GM23338 (cell line): ENCODE measurements around the gene PIGB. TPM values are rescaled to one million over a fixed set of nuclear protein-coding genes. Genes with fewer than 3 reads are reported as not detected.

Source experiments
- ATAC-seq: fragments of 200-7000 bp; cut with Tn5 transposase; 3 replicates; pipeline ENCODE4 v1.9.1; 2020
- DNase-seq: peaks from one replicate; pipeline ENCODE4 v3.0.0-alpha.2; 2015; ENCODE audit warnings: low spot score
- H2AFZ ChIP-seq: fragments of 200-600 bp; sonication (generic); 2 replicates; pipeline ENCODE4 v1.8.0; 2016; ENCODE audit warnings: antibody characterized with exemption, mild to moderate bottlenecking, moderate library complexity
- H3F3A ChIP-seq: fragments of 200-600 bp; sonication (generic); replicated peaks from 2 replicates; pipeline ENCODE4 v1.8.0; 2017; ENCODE audit warnings: antibody characterized with exemption, mixed run types, low read depth
- H3K27ac ChIP-seq: fragments of 200-600 bp; sonication (generic); 2 replicates; pipeline ENCODE4 v1.6.1; 2016; ENCODE audit warnings: low read depth
- H3K27me3 ChIP-seq: fragments of 200-600 bp; sonication (generic); 2 replicates; pipeline ENCODE4 v1.8.0; 2016; ENCODE audit warnings: mild to moderate bottlenecking, mixed run types, moderate library complexity; ENCODE audit not compliant: insufficient read depth
- H3K36me3 ChIP-seq: fragments of 200-600 bp; sonication (generic); 2 replicates; pipeline ENCODE4 v1.8.0; 2016; ENCODE audit warnings: mild to moderate bottlenecking; ENCODE audit not compliant: insufficient read depth
- H3K4me1 ChIP-seq: fragments of 200-600 bp; sonication (generic); 2 replicates; pipeline ENCODE4 v1.8.0; 2016; ENCODE audit warnings: mild to moderate bottlenecking, moderate library complexity; ENCODE audit not compliant: insufficient read depth
- H3K4me2 ChIP-seq: fragments of 200-600 bp; sonication (generic); 2 replicates; pipeline ENCODE4 v1.7.1; 2017; ENCODE audit warnings: mixed run types
- H3K4me3 ChIP-seq: fragments of 200-600 bp; sonication (generic); 2 replicates; pipeline ENCODE4 v1.6.1; 2016; ENCODE audit warnings: mixed run types
- H3K79me2 ChIP-seq: fragments of 200-600 bp; sonication (generic); replicated peaks from 2 replicates; pipeline ENCODE4 v1.8.0; 2017; ENCODE audit warnings: mild to moderate bottlenecking; ENCODE audit not compliant: insufficient read depth
- H3K9me2 ChIP-seq: fragments of 200-600 bp; sonication (generic); 2 replicates; pipeline ENCODE4 v1.8.0; 2017; ENCODE audit not compliant: insufficient read depth
- H4K20me1 ChIP-seq: fragments of 200-600 bp; sonication (generic); replicated peaks from 2 replicates; pipeline ENCODE4 v1.8.0; 2017; ENCODE audit warnings: mild to moderate bottlenecking; ENCODE audit not compliant: insufficient read depth
- H3K27ac Mint-ChIP-seq: 2 replicates; pipeline ENCODE4 v1.8.0; 2020; ENCODE audit warnings: inconsistent platforms, mild to moderate bottlenecking, moderate library complexity, mixed read lengths
- H3K27me3 Mint-ChIP-seq: 3 replicates; pipeline ENCODE4 v1.8.0; 2022; ENCODE audit warnings: low read depth, mild to moderate bottlenecking, moderate library complexity, mixed read lengths, inconsistent platforms; ENCODE audit not compliant: insufficient read depth, poor library complexity
- H3K36me3 Mint-ChIP-seq: 3 replicates; pipeline ENCODE4 v1.8.0; 2021; ENCODE audit warnings: low read depth, mild to moderate bottlenecking, inconsistent platforms, moderate library complexity, mixed read lengths
- H3K4me1 Mint-ChIP-seq: 3 replicates; pipeline ENCODE4 v1.8.0; 2020; ENCODE audit warnings: mild to moderate bottlenecking, inconsistent platforms, mixed read lengths
- H3K4me3 Mint-ChIP-seq: 3 replicates; pipeline ENCODE4 v1.8.0; 2021; ENCODE audit warnings: moderate library complexity, mild to moderate bottlenecking, inconsistent platforms, mixed read lengths
- H3K9me3 Mint-ChIP-seq: 3 replicates; pipeline ENCODE4 v1.8.0; 2020; ENCODE audit warnings: moderate library complexity, mild to moderate bottlenecking, inconsistent platforms, mixed read lengths
- CREB1 ChIP-seq: fragments of 250-450 bp; sonication (Bioruptor Pico); IDR thresholded peaks from 2 replicates; pipeline ENCODE4 v1.5.0; 2020; ENCODE audit warnings: low read depth, mild to moderate bottlenecking, moderate library complexity
- JUNB ChIP-seq: IDR thresholded peaks from one replicate; pipeline ENCODE4 v1.6.1; 2016; ENCODE audit warnings: antibody characterized with exemption; ENCODE audit not compliant: unreplicated experiment
- NANOG ChIP-seq: IDR thresholded peaks from 2 replicates; pipeline ENCODE4 v1.6.1; 2016; ENCODE audit warnings: antibody characterized with exemption, borderline replicate concordance
- POLR2AphosphoS5 ChIP-seq: IDR thresholded peaks from 2 replicates; pipeline ENCODE4 v1.6.1; 2016; ENCODE audit warnings: antibody characterized with exemption, low read depth
- STAT1 ChIP-seq: IDR thresholded peaks from one replicate; pipeline ENCODE4 v1.6.1; 2016; ENCODE audit warnings: antibody characterized with exemption; ENCODE audit not compliant: unreplicated experiment
- ZNF114 ChIP-seq: fragments of 250-450 bp; sonication (Bioruptor Pico); IDR thresholded peaks from 2 replicates; pipeline ENCODE4 v1.5.0; 2020; ENCODE audit warnings: mild to moderate bottlenecking, moderate library complexity
- ZNF331 ChIP-seq: fragments of 250-450 bp; sonication (Bioruptor Pico); IDR thresholded peaks from 2 replicates; pipeline ENCODE4 v1.5.0; 2020; ENCODE audit warnings: low read depth, mild to moderate bottlenecking, moderate library complexity
- polyA plus RNA-seq: library from polyadenylated mRNA; unstranded; fragments of >200 nt; fragmentation: Nextera tagmentation; extraction: Ambion mirVana; gene quantifications from 2 replicates; pipeline ENCODE4 v1.2.1, GENCODE V29; 2016
- total RNA-seq: library from RNA; depleted of rRNA; stranded (reverse); fragments of >200 nt; shearing (Covaris generic); gene quantifications from 2 replicates; pipeline ENCODE4 v1.2.3, GENCODE V29; 2014
- TF ChIP-seq, protein P1 (sequence below): fragments of 250-450 bp; sonication (Bioruptor Pico); IDR thresholded peaks from 2 replicates; pipeline ENCODE4 v1.5.0; 2020; ENCODE audit warnings: mild to moderate bottlenecking, moderate library complexity
- TF ChIP-seq, protein P2 (sequence below), 2 experiments: fragments of 200-600 bp in 1 of 2; sonication (generic) in 1 of 2; conservative IDR thresholded peaks; 2 replicates each; pipeline versions ENCODE4 v1.5.1 to v1.6.1; 2016 to 2017; ENCODE audit warnings: antibody characterized with exemption in 2 of 2, low read depth in 2 of 2, mild to moderate bottlenecking in 2 of 2, moderate library complexity in 1 of 2
- TF ChIP-seq, protein P3 (sequence below): IDR thresholded peaks from one replicate; pipeline ENCODE4 v1.6.1; 2018; ENCODE audit warnings: antibody characterized with exemption; ENCODE audit not compliant: unreplicated experiment

Gene PIGB
- total and polyA plus RNA-seq, 2 experiments from 2014 or later, result 6.1 to 9.0 TPM

DNA sequence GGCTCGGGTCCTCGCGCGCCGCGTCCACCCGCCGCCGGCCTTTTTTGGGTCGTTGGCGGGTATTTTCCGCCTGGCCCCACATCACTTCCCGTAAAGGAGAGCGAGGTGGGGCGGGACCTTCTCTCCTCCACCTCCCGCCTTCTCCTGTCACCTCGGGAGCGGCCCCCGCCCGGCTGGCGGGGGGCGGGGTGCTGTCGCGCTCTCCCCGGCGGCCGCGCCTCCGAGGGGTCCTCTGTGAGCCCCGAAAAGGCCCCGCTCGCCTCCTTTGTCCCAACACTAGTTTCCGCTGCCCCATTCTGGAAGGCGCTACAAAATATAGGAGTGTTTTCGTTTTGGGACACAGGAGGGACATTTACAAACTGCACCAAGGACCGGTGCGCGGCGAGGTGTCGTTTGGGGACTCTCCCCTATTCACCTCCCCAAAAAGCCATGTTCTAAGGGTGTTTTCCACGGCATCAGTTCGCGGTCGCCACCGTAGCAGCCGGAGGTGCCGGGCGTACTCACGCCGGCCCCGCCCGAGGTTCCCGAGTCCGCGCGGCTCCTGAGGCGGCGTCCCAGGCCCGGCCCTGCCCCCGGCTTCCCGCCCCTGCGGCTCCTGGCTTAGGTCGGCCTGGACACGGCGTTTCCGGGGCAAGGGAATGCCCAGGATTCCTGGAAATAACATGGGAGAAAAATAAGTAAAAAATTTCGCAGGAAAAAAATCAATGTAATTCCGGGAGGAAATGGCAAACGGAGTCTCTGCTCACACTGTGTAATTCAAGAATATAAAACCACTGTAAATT lies 29.1 kb upstream of the PIGB start, which contains the start of gene RAB27A:
Gene RAB27A (minus strand): TSS at position 68 of the 782 bp plus-strand sequence. CDS start 54,879 bp downstream, outside the sequence.
- H3K4me3 Mint-ChIP-seq, result peak within 1 kb of the TSS; percentile 79
- no peaks in the 10 kb centered on the region for H3F3A ChIP-seq
- H3K27me3 ChIP-seq, result peaks cover 11% of the 10 kb centered on the region
- H3K9me3 Mint-ChIP-seq, result no peaks in the 10 kb centered on the region
- no peaks in the 10 kb centered on the region for H4K20me1 ChIP-seq
- no peaks in the 10 kb centered on the region for H3K36me3 ChIP-seq
- peak; percentile 88 for DNase-seq
- peak within 1 kb of the TSS; percentile 73 for H3K4me2 ChIP-seq
- H3K4me1 Mint-ChIP-seq, result peaks cover 6% of the 10 kb centered on the region; the same call in 1 of the 3 replicates
- peaks cover 6% of the 10 kb centered on the region for H3K4me1 ChIP-seq
- no peak within 1 kb of the TSS for H3K27ac ChIP-seq
- H3K27me3 Mint-ChIP-seq, result peaks cover 8% of the 10 kb centered on the region
- peak within 1 kb of the TSS; percentile 100 for H2AFZ ChIP-seq
- no peak within 1 kb of the TSS for H3K27ac Mint-ChIP-seq
- H3K36me3 Mint-ChIP-seq, result no peaks in the 10 kb centered on the region; the same call in 2 of the 3 replicates
- H3K9me2 ChIP-seq, result no peaks in the 10 kb centered on the region
- H3K4me3 ChIP-seq, result peak within 1 kb of the TSS; percentile 89
- TF ChIP-seq, protein P1, sequence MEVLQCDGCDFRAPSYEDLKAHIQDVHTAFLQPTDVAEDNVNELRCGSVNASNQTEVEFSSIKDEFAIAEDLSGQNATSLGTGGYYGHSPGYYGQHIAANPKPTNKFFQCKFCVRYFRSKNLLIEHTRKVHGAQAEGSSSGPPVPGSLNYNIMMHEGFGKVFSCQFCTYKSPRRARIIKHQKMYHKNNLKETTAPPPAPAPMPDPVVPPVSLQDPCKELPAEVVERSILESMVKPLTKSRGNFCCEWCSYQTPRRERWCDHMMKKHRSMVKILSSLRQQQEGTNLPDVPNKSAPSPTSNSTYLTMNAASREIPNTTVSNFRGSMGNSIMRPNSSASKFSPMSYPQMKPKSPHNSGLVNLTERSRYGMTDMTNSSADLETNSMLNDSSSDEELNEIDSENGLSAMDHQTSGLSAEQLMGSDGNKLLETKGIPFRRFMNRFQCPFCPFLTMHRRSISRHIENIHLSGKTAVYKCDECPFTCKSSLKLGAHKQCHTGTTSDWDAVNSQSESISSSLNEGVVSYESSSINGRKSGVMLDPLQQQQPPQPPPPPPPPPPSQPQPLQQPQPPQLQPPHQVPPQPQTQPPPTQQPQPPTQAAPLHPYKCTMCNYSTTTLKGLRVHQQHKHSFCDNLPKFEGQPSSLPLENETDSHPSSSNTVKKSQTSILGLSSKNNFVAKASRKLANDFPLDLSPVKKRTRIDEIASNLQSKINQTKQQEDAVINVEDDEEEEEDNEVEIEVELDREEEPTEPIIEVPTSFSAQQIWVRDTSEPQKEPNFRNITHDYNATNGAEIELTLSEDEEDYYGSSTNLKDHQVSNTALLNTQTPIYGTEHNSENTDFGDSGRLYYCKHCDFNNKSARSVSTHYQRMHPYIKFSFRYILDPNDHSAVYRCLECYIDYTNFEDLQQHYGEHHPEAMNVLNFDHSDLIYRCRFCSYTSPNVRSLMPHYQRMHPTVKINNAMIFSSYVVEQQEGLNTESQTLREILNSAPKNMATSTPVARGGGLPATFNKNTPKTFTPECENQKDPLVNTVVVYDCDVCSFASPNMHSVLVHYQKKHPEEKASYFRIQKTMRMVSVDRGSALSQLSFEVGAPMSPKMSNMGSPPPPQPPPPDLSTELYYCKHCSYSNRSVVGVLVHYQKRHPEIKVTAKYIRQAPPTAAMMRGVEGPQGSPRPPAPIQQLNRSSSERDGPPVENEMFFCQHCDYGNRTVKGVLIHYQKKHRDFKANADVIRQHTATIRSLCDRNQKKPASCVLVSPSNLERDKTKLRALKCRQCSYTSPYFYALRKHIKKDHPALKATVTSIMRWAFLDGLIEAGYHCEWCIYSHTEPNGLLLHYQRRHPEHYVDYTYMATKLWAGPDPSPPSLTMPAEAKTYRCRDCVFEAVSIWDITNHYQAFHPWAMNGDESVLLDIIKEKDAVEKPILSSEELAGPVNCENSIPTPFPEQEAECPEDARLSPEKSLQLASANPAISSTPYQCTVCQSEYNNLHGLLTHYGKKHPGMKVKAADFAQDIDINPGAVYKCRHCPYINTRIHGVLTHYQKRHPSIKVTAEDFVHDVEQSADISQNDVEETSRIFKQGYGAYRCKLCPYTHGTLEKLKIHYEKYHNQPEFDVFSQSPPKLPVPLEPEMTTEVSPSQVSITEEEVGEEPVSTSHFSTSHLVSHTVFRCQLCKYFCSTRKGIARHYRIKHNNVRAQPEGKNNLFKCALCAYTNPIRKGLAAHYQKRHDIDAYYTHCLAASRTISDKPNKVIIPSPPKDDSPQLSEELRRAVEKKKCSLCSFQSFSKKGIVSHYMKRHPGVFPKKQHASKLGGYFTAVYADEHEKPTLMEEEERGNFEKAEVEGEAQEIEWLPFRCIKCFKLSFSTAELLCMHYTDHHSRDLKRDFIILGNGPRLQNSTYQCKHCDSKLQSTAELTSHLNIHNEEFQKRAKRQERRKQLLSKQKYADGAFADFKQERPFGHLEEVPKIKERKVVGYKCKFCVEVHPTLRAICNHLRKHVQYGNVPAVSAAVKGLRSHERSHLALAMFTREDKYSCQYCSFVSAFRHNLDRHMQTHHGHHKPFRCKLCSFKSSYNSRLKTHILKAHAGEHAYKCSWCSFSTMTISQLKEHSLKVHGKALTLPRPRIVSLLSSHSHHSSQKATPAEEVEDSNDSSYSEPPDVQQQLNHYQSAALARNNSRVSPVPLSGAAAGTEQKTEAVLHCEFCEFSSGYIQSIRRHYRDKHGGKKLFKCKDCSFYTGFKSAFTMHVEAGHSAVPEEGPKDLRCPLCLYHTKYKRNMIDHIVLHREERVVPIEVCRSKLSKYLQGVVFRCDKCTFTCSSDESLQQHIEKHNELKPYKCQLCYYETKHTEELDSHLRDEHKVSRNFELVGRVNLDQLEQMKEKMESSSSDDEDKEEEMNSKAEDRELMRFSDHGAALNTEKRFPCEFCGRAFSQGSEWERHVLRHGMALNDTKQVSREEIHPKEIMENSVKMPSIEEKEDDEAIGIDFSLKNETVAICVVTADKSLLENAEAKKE, result no peak
- TF ChIP-seq JUNB (no peak), CREB1 (CRISPR knock-in tag) (no peak), NANOG (no peak), ZNF114 (CRISPR knock-in tag) (no peak), STAT1 (no peak), POLR2AphosphoS5 (no peak), ZNF331 (no peak)
- TF ChIP-seq, protein P2, sequence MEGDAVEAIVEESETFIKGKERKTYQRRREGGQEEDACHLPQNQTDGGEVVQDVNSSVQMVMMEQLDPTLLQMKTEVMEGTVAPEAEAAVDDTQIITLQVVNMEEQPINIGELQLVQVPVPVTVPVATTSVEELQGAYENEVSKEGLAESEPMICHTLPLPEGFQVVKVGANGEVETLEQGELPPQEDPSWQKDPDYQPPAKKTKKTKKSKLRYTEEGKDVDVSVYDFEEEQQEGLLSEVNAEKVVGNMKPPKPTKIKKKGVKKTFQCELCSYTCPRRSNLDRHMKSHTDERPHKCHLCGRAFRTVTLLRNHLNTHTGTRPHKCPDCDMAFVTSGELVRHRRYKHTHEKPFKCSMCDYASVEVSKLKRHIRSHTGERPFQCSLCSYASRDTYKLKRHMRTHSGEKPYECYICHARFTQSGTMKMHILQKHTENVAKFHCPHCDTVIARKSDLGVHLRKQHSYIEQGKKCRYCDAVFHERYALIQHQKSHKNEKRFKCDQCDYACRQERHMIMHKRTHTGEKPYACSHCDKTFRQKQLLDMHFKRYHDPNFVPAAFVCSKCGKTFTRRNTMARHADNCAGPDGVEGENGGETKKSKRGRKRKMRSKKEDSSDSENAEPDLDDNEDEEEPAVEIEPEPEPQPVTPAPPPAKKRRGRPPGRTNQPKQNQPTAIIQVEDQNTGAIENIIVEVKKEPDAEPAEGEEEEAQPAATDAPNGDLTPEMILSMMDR (conservative IDR thresholded peaks at IDR 0.05; ENCODE audit: low read depth in 2 of 2), result no peak
- TF ChIP-seq, protein P3, sequence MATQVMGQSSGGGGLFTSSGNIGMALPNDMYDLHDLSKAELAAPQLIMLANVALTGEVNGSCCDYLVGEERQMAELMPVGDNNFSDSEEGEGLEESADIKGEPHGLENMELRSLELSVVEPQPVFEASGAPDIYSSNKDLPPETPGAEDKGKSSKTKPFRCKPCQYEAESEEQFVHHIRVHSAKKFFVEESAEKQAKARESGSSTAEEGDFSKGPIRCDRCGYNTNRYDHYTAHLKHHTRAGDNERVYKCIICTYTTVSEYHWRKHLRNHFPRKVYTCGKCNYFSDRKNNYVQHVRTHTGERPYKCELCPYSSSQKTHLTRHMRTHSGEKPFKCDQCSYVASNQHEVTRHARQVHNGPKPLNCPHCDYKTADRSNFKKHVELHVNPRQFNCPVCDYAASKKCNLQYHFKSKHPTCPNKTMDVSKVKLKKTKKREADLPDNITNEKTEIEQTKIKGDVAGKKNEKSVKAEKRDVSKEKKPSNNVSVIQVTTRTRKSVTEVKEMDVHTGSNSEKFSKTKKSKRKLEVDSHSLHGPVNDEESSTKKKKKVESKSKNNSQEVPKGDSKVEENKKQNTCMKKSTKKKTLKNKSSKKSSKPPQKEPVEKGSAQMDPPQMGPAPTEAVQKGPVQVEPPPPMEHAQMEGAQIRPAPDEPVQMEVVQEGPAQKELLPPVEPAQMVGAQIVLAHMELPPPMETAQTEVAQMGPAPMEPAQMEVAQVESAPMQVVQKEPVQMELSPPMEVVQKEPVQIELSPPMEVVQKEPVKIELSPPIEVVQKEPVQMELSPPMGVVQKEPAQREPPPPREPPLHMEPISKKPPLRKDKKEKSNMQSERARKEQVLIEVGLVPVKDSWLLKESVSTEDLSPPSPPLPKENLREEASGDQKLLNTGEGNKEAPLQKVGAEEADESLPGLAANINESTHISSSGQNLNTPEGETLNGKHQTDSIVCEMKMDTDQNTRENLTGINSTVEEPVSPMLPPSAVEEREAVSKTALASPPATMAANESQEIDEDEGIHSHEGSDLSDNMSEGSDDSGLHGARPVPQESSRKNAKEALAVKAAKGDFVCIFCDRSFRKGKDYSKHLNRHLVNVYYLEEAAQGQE, result no peak
- no peaks in the 10 kb centered on the region for H3K79me2 ChIP-seq
- peak; percentile 88 for ATAC-seq
